GM06990 (cell line): ENCODE results near the gene JAK1.

Source experiments
- DNase-seq: peaks from one replicate; pipeline ENCODE4 v3.0.0-alpha.2; 2011; ENCODE audit not compliant: insufficient read length; ENCODE audit errors: extremely low read depth
- H3K27me3 ChIP-seq: replicated peaks from 2 replicates; pipeline ENCODE4 v1.6.0; 2011; ENCODE audit warnings: low read length; ENCODE audit not compliant: control insufficient read depth, insufficient read depth
- H3K36me3 ChIP-seq: 2 replicates; pipeline ENCODE4 v1.5.1; 2011; ENCODE audit warnings: low read length; ENCODE audit not compliant: control insufficient read depth, insufficient read depth
- H3K4me3 ChIP-seq: replicated peaks from 2 replicates; pipeline ENCODE4 v1.5.1; 2011; ENCODE audit warnings: low read depth, mild to moderate bottlenecking, control low read depth, low read length
- CTCF ChIP-seq: IDR thresholded peaks from 2 replicates; pipeline ENCODE4 v1.5.1; 2011; ENCODE audit warnings: low read length, control low read depth, mild to moderate bottlenecking, inconsistent platforms; ENCODE audit not compliant: insufficient read depth, poor library complexity, severe bottlenecking

JAK1 gene

GRCh38 chr1:64912191-64912590 is 54.2 kb downstream of the JAK1 start:
- no peak for TF ChIP-seq CTCF

GRCh38 chr1:64911326-64911725 is 55.0 kb downstream of the JAK1 start:
- Histone ChIP-seq H3K27me3 (no peaks in the 10 kb centered on the region), H3K36me3 (no peaks in the 10 kb centered on the region), H3K4me3 (no peak overlapping the region)
- no peak for DNase-seq
- no peak for TF ChIP-seq CTCF

More at GRCh38 chr1:64912191-64912590, 54.2 kb downstream of the JAK1 start:
- Histone ChIP-seq H3K36me3 (no peaks in the 10 kb centered on the region), H3K27me3 (no peaks in the 10 kb centered on the region), H3K4me3 (no peak overlapping the region)
- no peak for DNase-seq

GRCh38 chr1:64909031-64909430 is 57.3 kb downstream of the JAK1 start:
- no peak for DNase-seq
- no peak overlapping the region for H3K4me3 ChIP-seq
- H3K27me3 ChIP-seq = no peaks in the 10 kb centered on the region
- TF ChIP-seq CTCF = no peak
- no peaks in the 10 kb centered on the region for H3K36me3 ChIP-seq

- Histone ChIP-seq H3K4me3 (no peak overlapping the region), H3K36me3 (no peaks in the 10 kb centered on the region), H3K27me3 (no peaks in the 10 kb centered on the region)
- no peak for TF ChIP-seq CTCF
- no peak for DNase-seq
Observed at GRCh38 chr1:64908575-64908974, 57.8 kb downstream of the JAK1 start.

GRCh38 chr1:64906447-64906846 is 59.9 kb downstream of the JAK1 start:
- no peak for DNase-seq
- H3K36me3 ChIP-seq = no peaks in the 10 kb centered on the region
- no peaks in the 10 kb centered on the region for H3K27me3 ChIP-seq
- H3K4me3 ChIP-seq = no peak overlapping the region
- no peak for TF ChIP-seq CTCF

GRCh38 chr1:64903593-64903992 is 62.8 kb downstream of the JAK1 start:
- no peak overlapping the region for H3K4me3 ChIP-seq
- no peak for TF ChIP-seq CTCF
- no peaks in the 10 kb centered on the region for H3K27me3 ChIP-seq
- no peak for DNase-seq
- no peaks in the 10 kb centered on the region for H3K36me3 ChIP-seq
